NAMALWA (cell line): ENCODE results near the gene NELL2.
"Not testable (repeated sequence)": the region's sequence is repeated elsewhere in the genome, so short reads cannot be mapped to it uniquely, and the experiment has no call there.

Experiments used
- DNase-seq: peaks from one replicate; pipeline ENCODE4 v3.0.0-alpha.2; 2015; ENCODE audit warnings: low spot score

NELL2 gene

GRCh38 chr12:44778863-44779262 lies 97.3 kb downstream of the NELL2 start:
- DNase-seq, result no peak

- no peak for DNase-seq
Observed at GRCh38 chr12:44777044-44777443, 99.1 kb downstream of the NELL2 start.

- no peak for DNase-seq
Observed at GRCh38 chr12:44775901-44776300, 100.2 kb downstream of the NELL2 start.

GRCh38 chr12:44774815-44775411 lies 101.2 kb downstream of the NELL2 start:
- peak; percentile 50 for DNase-seq

GRCh38 chr12:44771485-44772021 lies 104.6 kb downstream of the NELL2 start:
- no peak for DNase-seq

- no peak for DNase-seq
Observed at GRCh38 chr12:44765796-44766195, 110.3 kb downstream of the NELL2 start.

- DNase-seq, result no peak
Observed at GRCh38 chr12:44763021-44763420, 113.1 kb downstream of the NELL2 start.

- DNase-seq, result no peak
Observed at GRCh38 chr12:44759289-44759688, 116.8 kb downstream of the NELL2 start.

- no peak for DNase-seq
Observed at GRCh38 chr12:44750468-44750867, 125.6 kb downstream of the NELL2 start.

GRCh38 chr12:44749566-44749965 lies 126.5 kb downstream of the NELL2 start:
- DNase-seq, result no peak

GRCh38 chr12:44748950-44749468 lies 127.1 kb downstream of the NELL2 start:
- no peak for DNase-seq

GRCh38 chr12:44741292-44741980 lies 134.7 kb downstream of the NELL2 start:
- DNase-seq, result not testable (repeated sequence)

GRCh38 chr12:44738051-44738450 lies 138.1 kb downstream of the NELL2 start:
- no peak for DNase-seq

GRCh38 chr12:44728566-44728965 lies 147.5 kb downstream of the NELL2 start:
- DNase-seq, result no peak

- no peak for DNase-seq
Observed at GRCh38 chr12:44720265-44720664, 155.8 kb downstream of the NELL2 start.

- no peak for DNase-seq
Observed at GRCh38 chr12:44717612-44718011, 158.5 kb downstream of the NELL2 start.

- no peak for DNase-seq
Observed at GRCh38 chr12:44716711-44717110, 159.4 kb downstream of the NELL2 start.

GRCh38 chr12:44711736-44712135 lies 164.4 kb downstream of the NELL2 start:
- no peak for DNase-seq

GRCh38 chr12:44709166-44709565 lies 166.9 kb downstream of the NELL2 start:
- no peak for DNase-seq

GRCh38 chr12:44708218-44708617 lies 167.9 kb downstream of the NELL2 start:
- DNase-seq, result no peak

GRCh38 chr12:44703182-44703910 lies 172.8 kb downstream of the NELL2 start:
- no peak for DNase-seq

GRCh38 chr12:44697511-44697910 lies 178.6 kb downstream of the NELL2 start:
- no peak for DNase-seq

GRCh38 chr12:44696542-44696941 lies 179.6 kb downstream of the NELL2 start:
- DNase-seq, result no peak
